GM19193 (cell line): ENCODE data around the gene ATP1B2.

Source experiments
- POLR2A ChIP-seq: IDR thresholded peaks from 4 replicates; pipeline ENCODE4 v1.6.1; 2011; ENCODE audit not compliant: insufficient read depth, insufficient read length; ENCODE audit errors: extremely low read depth

Gene ATP1B2

DNA sequence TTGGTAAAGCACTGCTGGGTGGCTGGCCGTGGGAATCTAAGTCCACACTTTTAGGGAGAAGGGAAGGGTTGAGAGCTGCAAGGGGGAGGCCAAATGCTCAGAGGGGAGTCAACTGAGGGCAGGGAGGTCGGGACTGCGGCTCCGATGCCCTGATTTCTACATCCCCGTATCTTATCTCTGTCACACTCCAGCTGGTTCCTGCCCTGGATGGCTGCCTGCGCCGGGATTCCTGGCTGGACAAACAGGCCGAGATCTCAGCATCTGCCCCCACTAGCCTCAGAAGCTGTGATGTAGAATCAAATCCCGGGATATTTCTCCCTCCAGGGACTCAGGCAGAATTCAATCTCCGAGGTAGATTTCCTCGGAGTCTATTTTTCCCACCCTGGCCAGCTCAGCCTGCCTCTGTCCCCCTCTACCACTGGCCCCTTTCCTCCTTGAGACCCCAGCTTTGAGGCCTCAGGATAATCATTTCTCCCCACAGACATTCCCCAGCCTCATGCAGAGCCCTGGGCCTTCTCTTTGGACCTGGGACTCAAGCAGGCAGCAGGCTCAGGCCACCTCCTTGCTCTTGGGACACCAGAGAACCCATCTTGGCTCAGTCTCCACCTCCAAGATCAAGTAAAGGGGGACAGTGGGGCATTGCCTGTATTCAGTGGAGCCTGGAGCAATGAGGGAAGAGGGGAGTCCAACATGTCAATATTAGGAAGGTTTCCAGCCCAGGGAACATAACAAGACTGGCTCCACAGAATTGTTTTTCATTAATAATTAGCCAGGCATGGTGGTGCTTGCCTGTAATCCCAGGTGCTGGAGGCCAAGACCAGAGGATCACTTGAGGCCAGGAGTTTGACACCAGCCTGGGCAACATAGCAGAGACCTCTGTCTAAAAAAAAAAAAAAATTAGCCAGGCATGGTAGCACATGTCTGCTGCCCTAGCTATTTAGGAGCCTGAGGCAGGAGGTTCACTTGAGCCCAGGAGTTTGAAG is 19.0 kb upstream of the ATP1B2 start:
- no peak for TF ChIP-seq POLR2A

DNA sequence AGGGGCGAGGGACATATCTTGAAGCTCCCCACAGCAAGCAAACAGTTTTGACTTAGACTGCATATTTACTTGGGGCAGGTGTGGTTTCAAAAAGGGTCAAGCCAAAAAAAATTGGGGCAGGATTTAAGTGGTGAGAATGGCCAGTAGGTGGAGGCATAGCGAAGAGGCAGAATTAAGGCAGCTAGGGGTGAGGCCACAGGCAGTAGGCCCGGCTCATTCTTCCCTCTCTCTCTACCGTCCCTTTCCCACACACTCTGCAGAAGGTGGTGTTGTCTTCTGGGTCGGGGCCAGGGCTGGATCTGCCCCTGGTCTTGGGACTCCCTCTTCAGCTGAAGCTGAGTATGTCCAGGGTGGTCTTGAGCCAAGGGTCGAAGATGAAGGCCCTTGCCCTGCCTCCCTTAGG is 18.2 kb upstream of the ATP1B2 start:
- TF ChIP-seq POLR2A: no peak

DNA sequence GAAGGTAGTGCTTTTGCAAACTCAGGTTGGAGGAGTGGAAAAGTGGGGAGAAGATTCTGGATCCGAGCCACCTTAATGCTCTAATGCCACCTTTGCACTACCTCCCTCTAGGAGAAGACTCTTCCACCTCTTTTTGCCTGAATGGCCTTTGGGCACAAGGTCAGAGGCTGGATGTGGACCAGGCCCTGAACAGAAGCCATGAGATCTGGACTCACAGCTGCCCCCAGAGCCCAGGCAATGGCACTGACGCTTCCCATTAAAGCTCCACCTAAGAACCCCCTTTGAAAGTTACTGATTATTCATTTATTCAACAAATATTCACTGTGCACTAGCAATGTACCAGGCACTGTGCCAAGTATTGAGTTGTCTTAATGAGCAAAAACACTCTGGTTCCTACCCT is 17.6 kb upstream of the ATP1B2 start:
- TF ChIP-seq POLR2A: no peak

DNA sequence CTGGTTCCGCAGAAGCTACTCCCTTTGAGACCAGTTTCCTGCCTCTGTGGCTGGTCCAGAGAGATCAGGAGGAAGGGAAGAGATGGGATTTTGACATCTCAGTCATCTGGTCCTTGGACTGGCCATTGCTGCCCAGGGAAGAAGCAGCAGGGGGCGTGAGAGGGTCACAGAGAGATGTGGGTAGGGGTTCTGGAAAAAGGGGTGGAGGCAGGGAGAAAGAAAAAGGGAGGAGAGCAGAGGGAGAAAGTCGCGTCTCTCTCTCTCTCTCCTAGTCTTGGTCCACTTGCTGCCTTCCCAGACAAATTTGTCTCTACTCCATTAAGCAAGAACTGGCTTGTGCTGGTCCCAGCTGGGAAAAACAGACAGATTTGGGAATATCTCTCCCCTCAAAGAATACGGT is 16.3 kb upstream of the ATP1B2 start:
- no peak for TF ChIP-seq POLR2A

DNA sequence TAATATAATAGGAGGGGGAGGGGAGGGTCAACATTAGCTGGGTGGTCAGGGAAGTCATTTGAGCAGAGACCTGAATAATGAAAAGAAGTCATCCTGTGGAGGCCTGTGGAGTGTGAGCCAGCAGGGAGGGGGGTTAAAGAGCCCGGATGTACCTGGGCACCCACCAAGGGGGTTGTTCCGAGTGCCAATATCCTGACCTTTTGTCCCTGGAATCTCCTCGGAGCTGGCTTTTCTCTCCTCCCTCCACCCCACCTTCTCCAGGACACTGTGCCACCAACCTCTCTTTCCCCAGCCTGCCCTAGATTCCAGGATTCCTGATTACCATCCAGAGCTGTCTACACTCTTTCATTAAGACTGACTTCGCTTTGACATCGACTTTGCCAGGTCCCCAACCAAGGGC is 14.6 kb upstream of the ATP1B2 start:
- TF ChIP-seq POLR2A: no peak

DNA sequence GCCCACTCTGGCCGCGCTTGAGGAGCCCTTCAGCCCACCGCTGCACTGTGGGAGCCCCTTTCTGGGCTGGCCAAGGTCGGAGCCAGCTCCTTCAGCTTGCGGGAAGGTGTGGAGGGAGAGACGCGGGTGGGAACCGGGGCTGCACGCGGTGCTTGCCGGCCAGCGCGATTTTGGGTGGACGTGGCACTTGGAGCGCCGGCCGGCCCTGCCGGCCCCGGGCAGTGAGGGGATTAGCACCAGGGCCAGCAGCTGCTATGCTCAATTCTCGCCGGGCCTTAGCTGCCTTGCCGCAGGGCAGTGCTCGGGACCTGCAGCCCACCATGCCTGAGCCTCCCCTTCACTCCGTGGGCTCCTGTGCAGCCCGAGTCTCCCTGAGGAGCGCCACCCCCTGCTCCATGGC is 9.9 kb upstream of the ATP1B2 start:
- TF ChIP-seq POLR2A: no peak

DNA sequence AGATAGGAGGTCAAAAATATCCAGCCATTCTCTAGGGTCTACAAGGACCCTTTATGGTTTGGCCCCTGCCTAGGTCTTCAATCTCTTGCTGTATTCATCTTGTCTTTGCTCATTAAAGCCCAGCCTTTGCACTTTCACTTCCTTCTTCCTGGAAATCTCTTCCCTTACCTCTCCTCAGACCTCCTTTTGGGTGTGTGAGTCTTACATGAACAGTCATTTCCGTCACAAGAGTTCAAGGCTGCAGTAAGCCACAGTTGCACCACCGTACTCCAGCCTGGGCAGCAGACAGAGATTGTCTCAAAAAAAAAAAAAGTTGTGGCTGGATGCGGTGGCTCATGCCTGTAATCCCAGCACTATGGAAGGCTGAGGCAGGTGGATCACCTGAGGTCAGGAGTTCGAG is 6.0 kb upstream of the ATP1B2 start:
- TF ChIP-seq POLR2A: no peak

DNA sequence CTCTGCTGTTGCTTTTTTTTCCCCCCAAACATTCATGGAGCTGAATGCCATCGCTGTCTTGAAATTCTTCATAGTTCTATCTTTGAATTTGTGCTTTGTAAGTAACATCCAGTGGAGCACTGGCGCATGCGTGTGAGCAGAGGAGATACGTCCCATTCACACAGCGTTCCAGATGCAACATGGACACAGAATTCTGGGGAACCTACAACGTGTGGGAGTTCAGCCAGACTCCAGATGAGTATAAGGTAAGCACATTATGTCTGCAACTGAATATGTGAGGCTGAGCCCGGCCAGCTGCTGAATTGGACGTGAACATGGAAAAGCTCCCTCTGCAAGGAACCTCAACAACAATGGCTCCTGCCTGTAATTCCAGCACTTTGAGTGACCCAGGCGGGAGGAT is 4.3 kb upstream of the ATP1B2 start:
- no peak for TF ChIP-seq POLR2A

DNA sequence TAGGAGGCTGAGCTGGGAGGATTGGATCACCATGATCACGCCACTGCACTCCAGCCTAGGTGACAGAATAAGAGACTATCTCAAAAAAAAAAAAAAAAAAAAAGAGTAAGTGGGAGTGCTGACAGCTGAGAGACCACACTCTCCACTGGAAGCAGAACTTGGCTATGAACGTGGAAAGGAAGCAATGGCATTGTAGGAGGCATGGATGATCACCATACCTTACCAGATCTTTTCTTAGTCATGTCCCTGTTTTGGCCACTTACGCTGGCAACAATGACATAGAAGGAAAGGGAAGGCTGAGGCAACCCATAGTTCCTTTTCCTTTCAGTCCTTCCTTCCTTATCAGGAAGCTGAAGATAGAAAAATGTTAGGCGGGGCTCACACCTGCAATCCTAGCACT is 3.7 kb upstream of the ATP1B2 start:
- TF ChIP-seq POLR2A: no peak

DNA sequence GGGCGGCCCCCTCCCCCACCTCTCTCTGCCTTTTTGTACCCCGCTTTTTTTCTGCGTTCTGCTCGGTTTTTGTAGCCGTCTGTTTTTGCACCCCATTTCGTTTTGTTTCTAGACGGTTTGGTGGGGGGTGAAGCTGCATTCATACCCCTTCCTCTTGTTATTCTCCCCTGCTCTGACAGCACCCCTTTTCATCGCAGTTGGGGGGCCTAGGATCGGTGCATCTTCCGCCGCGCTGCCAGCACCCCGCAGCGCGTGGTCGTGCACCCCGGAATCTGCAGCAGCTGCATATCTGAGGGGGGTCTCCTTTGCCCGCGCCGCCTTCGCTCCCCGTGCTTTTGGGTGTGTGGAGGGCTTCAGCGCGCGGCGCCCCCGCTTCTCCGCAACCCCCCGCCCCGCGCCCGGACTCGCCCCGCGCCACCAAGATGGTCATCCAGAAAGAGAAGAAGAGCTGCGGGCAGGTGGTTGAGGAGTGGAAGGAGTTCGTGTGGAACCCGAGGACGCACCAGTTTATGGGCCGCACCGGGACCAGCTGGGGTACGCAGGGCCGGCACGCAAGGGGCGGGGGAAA is 455 bp downstream of the ATP1B2 start:
- TF ChIP-seq POLR2A: no peak

DNA sequence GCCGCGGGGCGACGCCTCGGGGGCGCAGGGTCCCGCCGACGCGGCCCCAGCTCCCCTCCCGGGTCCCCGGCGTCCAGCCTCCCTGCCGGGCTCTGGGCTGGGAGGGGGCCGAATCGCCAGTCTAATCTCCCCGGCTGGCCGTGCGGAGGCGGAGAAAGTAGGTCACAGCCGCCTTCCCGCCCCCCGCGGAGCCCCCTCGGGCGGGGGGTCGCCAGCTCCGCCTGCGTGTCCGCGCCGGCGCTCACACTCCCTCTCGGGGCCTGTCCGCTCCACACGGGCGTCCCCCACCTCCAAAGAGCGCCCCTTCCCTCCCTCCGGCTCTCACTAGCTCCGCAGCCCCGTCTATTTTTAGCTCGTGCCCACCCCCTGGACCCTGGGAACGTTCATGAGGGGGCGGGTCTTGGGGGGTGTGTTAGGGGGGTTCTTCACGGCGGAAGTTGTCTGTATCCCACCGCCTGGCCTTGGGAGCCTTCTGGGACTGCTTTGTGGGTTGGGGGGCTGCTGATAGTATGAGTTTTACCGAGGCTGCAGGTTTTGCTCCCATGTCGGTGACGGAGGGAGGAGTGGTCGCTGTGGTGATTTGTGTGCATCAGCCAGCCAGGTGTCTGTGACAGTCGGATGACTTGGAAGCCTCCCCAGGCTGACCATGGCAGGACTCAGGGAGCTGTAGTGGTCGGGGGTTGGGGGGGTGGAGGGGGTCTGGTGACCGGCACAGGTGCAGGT is 1.1 kb downstream of the ATP1B2 start:
- TF ChIP-seq POLR2A: no peak

DNA sequence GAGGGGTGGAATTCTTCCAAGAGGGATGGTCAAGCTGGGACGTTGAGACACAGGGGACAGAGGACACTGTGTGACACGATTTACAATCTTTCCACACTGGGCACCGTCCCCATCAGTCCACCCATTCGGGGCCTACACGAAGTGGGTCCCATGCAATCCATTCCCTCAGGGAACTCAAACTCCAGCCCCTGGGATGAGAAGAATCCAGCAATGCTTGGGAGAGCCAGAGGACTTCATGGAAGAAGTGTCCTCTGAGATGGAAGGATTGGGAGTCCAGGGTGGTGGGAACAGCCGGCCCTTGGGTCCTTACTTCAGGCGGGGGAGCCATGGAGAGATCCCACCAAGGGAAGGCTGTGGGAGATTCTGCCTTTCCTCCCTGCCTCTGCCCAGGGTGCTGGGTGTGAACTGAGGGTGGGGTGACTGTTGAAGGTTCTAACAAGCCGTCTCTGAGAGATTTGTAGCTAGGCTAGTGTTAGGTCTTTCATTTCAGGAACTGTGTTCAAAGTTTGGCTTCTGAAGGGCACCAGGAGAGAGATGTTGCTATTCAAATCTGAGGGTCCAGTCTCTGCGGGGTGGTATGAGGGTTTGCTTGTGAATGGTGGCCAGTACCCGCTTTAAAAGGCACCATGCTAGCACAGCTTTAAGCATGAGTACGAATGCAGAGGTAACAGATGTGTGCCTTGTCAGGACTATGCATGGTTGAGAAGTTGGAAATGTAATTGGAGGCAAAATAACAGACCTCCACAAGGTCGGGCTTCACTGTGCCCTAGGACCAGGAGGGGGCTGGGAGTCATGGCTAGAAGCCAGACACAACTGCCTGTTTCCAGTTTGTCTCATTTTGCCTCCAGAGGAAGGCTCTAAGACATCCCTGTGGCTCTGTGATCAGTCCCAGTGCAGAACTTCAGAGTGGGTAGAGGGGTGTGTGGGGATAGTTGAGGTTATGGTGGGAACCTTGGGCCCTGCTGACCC is 1.9 kb downstream of the ATP1B2 start:
- no peak for TF ChIP-seq POLR2A

DNA sequence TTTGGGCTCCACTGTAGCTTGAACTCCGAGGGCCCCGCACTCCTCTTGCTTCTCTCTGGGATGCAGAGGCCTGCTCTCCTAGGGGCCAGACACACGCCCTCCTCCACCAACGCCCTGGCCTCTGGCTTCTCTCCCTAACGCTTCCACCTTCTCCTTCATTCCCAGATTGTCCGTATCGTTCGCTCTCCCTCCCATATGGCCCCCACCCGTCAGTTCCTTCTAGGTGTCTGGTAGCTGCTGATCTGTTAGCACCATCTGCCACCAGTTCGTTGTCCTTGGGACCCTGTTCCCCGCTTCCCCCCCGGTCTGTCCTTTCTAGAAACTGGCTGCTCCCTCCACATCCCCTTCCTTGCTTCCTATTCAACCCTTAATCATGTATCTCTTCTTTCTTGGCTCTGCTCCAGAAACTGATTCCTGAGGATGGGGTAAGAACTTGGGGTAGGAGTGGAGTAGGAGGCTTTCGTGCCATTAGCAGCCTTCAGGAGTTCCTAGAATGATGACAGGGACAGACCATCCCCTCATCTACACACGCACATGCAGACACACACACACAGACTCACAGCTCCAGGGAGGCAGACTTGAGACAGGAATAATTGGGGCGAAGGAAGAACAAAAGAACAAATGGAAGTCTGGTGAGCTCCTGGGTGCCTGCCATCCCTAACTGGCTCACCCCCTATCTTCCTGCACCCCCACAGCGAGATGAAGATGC is 4.3 kb downstream of the ATP1B2 start:
- TF ChIP-seq POLR2A: no peak

DNA sequence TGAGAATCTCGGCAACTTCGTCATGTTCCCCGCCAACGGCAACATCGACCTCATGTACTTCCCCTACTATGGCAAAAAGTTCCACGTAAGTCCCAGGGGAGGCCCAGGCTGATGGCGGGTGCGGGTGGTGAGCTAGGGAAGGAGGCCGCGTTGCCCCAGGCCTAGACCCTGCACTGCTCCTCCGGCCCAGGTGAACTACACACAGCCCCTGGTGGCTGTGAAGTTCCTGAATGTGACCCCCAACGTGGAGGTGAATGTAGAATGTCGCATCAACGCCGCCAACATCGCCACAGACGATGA is 4.8 kb downstream of the ATP1B2 start:
- no peak for TF ChIP-seq POLR2A
